SH-SY5Y (cell line): ENCODE measurements around the gene EBF3.

Source experiments
- GATA2 ChIP-seq: IDR thresholded peaks from 2 replicates; pipeline ENCODE4 v1.6.1; 2011; ENCODE audit warnings: mild to moderate bottlenecking, low read depth, low read length
- GATA3 ChIP-seq: IDR thresholded peaks from 2 replicates; pipeline ENCODE4 v1.6.1; 2011; ENCODE audit warnings: low read depth, mild to moderate bottlenecking, low read length, moderate library complexity

DNA sequence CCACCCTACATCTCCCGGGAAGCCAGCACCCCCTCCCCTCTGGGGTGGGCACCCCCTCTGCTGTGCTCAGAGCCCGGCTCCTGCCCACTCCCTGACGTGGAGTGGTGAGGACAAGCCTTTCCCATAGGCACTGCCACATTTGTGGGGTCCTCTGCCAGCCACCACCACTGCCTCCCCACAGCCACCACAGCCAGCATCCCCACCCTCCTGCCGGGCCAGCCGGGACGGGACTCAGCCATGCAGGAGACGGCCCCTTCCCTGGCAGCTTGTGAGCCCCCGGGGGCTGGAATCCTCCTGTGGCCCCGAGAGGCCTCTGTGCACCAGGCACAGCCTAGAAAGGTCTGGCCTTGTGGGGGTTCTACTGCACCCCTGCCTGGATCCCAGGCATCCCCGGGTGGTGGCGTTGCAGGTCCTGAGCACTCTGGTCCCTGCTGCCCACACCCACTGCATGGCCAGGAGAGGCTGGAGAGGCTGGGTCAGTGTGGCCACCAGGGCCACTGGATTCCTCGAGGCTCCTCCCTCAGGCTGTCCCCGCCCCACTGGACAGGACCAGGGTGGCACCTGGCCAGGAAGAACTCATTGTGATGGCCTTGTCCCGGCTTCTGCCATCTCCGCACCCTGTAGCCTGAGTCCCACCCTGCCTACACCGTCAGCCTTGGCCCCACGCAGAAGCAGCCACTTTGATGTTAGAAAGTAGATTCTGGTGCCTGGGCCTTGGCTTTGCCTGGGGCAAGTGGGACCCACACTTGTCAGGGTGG, 148.0 kb downstream of the EBF3 start:
- TF ChIP-seq GATA3, result no peak
- TF ChIP-seq GATA2, result no peak
